ENCODE data around the gene PHOX2A. TPM values are rescaled to one million over a fixed set of nuclear protein-coding genes. Genes with fewer than 3 reads are reported as not detected.

PHOX2A gene
- total and polyA plus RNA-seq, 2 donors (not counting 1 experiment from before 2014, with no cell fraction given) = not detected

DNA sequence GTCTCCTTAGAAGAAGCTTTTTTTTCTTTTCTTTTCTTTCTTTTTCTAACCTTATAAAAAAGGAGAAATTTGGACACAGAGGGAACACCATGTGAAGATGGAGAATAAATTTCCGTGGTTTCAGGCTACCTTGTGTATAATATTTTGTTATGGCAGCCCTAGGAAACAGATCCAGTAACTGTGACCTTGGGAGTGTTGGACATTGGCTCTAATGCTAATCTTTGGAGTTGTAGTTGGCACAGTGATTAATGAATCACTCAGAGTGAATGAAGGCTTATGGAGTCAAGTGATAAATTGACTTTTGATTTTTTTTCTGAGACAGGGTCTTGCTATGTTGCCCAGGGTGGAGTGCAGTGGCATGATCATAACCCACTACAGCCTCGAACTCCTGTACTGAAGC is 15.5 kb upstream of the PHOX2A start:
- TF ChIP-seq, protein P1, sequence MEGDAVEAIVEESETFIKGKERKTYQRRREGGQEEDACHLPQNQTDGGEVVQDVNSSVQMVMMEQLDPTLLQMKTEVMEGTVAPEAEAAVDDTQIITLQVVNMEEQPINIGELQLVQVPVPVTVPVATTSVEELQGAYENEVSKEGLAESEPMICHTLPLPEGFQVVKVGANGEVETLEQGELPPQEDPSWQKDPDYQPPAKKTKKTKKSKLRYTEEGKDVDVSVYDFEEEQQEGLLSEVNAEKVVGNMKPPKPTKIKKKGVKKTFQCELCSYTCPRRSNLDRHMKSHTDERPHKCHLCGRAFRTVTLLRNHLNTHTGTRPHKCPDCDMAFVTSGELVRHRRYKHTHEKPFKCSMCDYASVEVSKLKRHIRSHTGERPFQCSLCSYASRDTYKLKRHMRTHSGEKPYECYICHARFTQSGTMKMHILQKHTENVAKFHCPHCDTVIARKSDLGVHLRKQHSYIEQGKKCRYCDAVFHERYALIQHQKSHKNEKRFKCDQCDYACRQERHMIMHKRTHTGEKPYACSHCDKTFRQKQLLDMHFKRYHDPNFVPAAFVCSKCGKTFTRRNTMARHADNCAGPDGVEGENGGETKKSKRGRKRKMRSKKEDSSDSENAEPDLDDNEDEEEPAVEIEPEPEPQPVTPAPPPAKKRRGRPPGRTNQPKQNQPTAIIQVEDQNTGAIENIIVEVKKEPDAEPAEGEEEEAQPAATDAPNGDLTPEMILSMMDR (conservative IDR thresholded peaks at IDR 0.05 in 1 of 2, IDR thresholded peaks at IDR 0.05 in 1 of 2; ENCODE audit: low read depth in 1 of 2, low read length in 2 of 2) = no peak
- TF ChIP-seq EZH2 (IDR thresholded peaks at IDR 0.05; ENCODE audit: low read length, missing control alignments) = no peak
- Histone ChIP-seq H3K27ac (ENCODE audit: insufficient read depth, low read length) (no peak overlapping the region), H3K4me2 (ENCODE audit: extremely low read depth, insufficient read depth, low read length) (no peak overlapping the region), H3K4me3 (replicated peaks in 1 of 4; ENCODE audit: control extremely low read depth in 1 of 4, insufficient read depth in 1 of 4, low read depth in 3 of 4, low read length in 4 of 4) (no peak overlapping the region), H3K36me3 (ENCODE audit: control insufficient read depth, insufficient read depth, low read length) (no peaks in the 10 kb centered on the region), H3K27me3 (ENCODE audit: control insufficient read depth, insufficient read depth, low read length) (peaks cover 13% of the 10 kb centered on the region), H2AFZ (ENCODE audit: low read length) (no peak overlapping the region), H4K20me1 (ENCODE audit: control insufficient read depth, extremely low read depth, insufficient read depth, low read length) (no peaks in the 10 kb centered on the region), H3K9ac (ENCODE audit: insufficient read depth, low read length) (no peak overlapping the region), H3K79me2 (ENCODE audit: control insufficient read depth, insufficient read depth, low read length) (no peaks in the 10 kb centered on the region), H3K9me3 (ENCODE audit: control insufficient read depth, insufficient read depth, low read depth, low read length) (no peaks in the 10 kb centered on the region), H3K4me1 (ENCODE audit: control insufficient read depth, extremely low read depth, insufficient read depth, low read length) (no peaks in the 10 kb centered on the region)
- no peak for DNase-seq (ENCODE audit: low read depth in 2 of 2)

DNA sequence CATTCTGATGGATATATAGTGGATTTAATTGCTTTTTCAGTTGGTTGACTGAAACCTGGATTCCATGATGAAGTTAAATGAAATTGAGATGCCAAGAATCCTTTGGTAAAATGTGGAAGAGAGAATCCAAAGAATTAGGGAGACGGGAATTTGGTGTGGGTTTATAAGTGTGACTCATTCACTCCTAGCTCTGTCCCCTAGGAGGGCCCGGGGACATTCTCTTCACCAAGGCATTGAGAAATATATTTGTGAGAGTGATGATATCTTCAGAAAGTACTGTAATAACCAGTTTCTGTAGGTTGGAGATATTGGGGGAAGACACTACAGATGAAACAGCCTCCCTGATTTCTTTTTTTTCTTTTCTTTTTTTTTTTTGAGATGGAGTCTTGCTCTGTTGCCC is 13.6 kb upstream of the PHOX2A start:
- Histone ChIP-seq H3K9me3 (ENCODE audit: control insufficient read depth, insufficient read depth, low read depth, low read length) (no peaks in the 10 kb centered on the region), H2AFZ (ENCODE audit: low read length) (no peak overlapping the region), H3K4me3 (replicated peaks in 1 of 4; ENCODE audit: control extremely low read depth in 1 of 4, insufficient read depth in 1 of 4, low read depth in 3 of 4, low read length in 4 of 4) (no peak overlapping the region), H3K79me2 (ENCODE audit: control insufficient read depth, insufficient read depth, low read length) (no peaks in the 10 kb centered on the region), H3K27ac (ENCODE audit: insufficient read depth, low read length) (no peak overlapping the region), H3K4me1 (ENCODE audit: control insufficient read depth, extremely low read depth, insufficient read depth, low read length) (no peaks in the 10 kb centered on the region), H4K20me1 (ENCODE audit: control insufficient read depth, extremely low read depth, insufficient read depth, low read length) (no peaks in the 10 kb centered on the region), H3K9ac (ENCODE audit: insufficient read depth, low read length) (no peak overlapping the region), H3K4me2 (ENCODE audit: extremely low read depth, insufficient read depth, low read length) (no peak overlapping the region), H3K36me3 (ENCODE audit: control insufficient read depth, insufficient read depth, low read length) (no peaks in the 10 kb centered on the region), H3K27me3 (ENCODE audit: control insufficient read depth, insufficient read depth, low read length) (peaks cover 20% of the 10 kb centered on the region)
- DNase-seq (ENCODE audit: low read depth in 2 of 2) = peak in 1 of 2 donors; percentile 19
- TF ChIP-seq, protein P1 (conservative IDR thresholded peaks at IDR 0.05 in 1 of 2, IDR thresholded peaks at IDR 0.05 in 1 of 2; ENCODE audit: low read depth in 1 of 2, low read length in 2 of 2) = no peak
- TF ChIP-seq EZH2 (IDR thresholded peaks at IDR 0.05; ENCODE audit: low read length, missing control alignments) = no peak

DNA sequence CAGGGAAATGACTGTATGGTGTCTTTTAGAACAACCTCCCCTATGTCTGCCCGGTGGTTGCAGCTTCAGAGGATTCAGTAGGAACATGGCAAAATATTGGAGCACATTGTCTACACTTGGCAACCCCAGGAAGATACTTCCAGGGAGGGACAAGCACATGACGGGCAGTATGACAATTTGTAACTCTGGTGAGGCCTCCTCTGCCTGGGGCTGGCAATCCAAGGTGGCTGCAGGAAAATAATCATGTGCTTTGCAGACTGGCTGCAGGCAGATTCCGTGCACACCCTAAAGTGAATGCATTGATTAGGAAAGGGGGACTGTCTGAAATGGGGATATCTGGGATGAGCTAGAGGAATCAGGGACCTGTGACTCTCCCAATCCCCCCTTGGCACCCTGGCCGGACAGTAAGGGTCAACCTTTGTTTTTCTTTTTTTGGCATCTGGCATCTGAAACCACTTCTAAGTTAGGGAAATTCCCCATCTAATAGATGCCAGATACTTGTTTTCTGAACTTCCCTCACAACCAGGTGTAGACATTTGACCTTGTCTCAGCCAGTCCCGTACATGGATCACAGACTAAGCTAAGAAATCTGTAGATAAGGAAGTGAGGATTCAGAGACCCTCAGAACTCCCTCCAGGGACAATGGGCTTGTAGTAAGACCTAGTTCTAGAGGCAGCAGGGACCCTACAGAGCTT is 10.5 kb upstream of the PHOX2A start:
- H3K9me3 ChIP-seq (ENCODE audit: control insufficient read depth, insufficient read depth, low read depth, low read length) = no peaks in the 10 kb centered on the region
- H3K27me3 ChIP-seq (ENCODE audit: control insufficient read depth, insufficient read depth, low read length) = peaks cover 33% of the 10 kb centered on the region
- H3K79me2 ChIP-seq (ENCODE audit: control insufficient read depth, insufficient read depth, low read length) = no peaks in the 10 kb centered on the region
- H3K9ac ChIP-seq (ENCODE audit: insufficient read depth, low read length) = no peak overlapping the region
- no peaks in the 10 kb centered on the region for H3K4me1 ChIP-seq (ENCODE audit: control insufficient read depth, extremely low read depth, insufficient read depth, low read length)
- DNase-seq (ENCODE audit: low read depth in 2 of 2) = no peak
- no peaks in the 10 kb centered on the region for H4K20me1 ChIP-seq (ENCODE audit: control insufficient read depth, extremely low read depth, insufficient read depth, low read length)
- no peak overlapping the region for H2AFZ ChIP-seq (ENCODE audit: low read length)
- no peaks in the 10 kb centered on the region for H3K36me3 ChIP-seq (ENCODE audit: control insufficient read depth, insufficient read depth, low read length)
- H3K27ac ChIP-seq (ENCODE audit: insufficient read depth, low read length) = no peak overlapping the region
- TF ChIP-seq EZH2 (IDR thresholded peaks at IDR 0.05; ENCODE audit: low read length, missing control alignments) = no peak
- TF ChIP-seq, protein P1 (conservative IDR thresholded peaks at IDR 0.05 in 1 of 2, IDR thresholded peaks at IDR 0.05 in 1 of 2; ENCODE audit: low read depth in 1 of 2, low read length in 2 of 2) = no peak
- H3K4me2 ChIP-seq (ENCODE audit: extremely low read depth, insufficient read depth, low read length) = no peak overlapping the region
- H3K4me3 ChIP-seq (replicated peaks in 1 of 4; ENCODE audit: control extremely low read depth in 1 of 4, insufficient read depth in 1 of 4, low read depth in 3 of 4, low read length in 4 of 4) = no peak overlapping the region
